LNCaP clone FGC (cell line): ENCODE measurements around the gene RALGAPA2.

Experiments used
- DNase-seq: peaks from one replicate; pipeline ENCODE4 v3.0.0-alpha.2; 2011; ENCODE audit warnings: low read depth
- H3K4me3 ChIP-seq: 2 replicates; pipeline ENCODE4 v1.5.1; 2011; ENCODE audit warnings: mild to moderate bottlenecking, low read depth, low read length, control low read depth
- TF ChIP-seq, protein P1 (sequence below): IDR thresholded peaks from 2 replicates; pipeline ENCODE4 v1.5.1; 2012; ENCODE audit warnings: mild to moderate bottlenecking; ENCODE audit not compliant: control insufficient read depth, insufficient read depth; ENCODE audit errors: extremely low read depth

The RALGAPA2 gene

GRCh38 chr20:20606050-20606449, 106.4 kb downstream of the RALGAPA2 start:
- TF ChIP-seq, protein P1, sequence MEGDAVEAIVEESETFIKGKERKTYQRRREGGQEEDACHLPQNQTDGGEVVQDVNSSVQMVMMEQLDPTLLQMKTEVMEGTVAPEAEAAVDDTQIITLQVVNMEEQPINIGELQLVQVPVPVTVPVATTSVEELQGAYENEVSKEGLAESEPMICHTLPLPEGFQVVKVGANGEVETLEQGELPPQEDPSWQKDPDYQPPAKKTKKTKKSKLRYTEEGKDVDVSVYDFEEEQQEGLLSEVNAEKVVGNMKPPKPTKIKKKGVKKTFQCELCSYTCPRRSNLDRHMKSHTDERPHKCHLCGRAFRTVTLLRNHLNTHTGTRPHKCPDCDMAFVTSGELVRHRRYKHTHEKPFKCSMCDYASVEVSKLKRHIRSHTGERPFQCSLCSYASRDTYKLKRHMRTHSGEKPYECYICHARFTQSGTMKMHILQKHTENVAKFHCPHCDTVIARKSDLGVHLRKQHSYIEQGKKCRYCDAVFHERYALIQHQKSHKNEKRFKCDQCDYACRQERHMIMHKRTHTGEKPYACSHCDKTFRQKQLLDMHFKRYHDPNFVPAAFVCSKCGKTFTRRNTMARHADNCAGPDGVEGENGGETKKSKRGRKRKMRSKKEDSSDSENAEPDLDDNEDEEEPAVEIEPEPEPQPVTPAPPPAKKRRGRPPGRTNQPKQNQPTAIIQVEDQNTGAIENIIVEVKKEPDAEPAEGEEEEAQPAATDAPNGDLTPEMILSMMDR = no peak
- no peak for DNase-seq
- no peak overlapping the region for H3K4me3 ChIP-seq

DNA sequence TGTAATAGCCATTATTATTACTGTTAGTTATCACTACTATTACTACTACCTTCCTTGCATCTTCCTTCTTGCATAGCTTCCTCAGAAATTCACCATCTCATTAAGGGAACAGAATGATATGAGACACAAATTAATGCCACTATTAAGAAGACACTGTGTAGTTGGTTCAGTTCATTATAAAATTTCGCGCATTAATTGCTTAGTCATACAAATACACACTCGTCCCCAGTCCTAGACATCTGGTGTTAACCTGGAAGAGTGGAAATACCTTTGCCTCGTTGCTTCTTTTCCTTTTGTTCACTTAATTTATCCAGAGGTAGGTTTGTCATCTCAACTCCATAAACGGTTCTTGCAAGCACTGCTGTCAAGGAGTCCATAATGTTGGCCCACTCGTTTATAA, 107.5 kb downstream of the RALGAPA2 start:
- TF ChIP-seq, protein P1 = no peak
- no peak overlapping the region for H3K4me3 ChIP-seq
- no peak for DNase-seq

DNA sequence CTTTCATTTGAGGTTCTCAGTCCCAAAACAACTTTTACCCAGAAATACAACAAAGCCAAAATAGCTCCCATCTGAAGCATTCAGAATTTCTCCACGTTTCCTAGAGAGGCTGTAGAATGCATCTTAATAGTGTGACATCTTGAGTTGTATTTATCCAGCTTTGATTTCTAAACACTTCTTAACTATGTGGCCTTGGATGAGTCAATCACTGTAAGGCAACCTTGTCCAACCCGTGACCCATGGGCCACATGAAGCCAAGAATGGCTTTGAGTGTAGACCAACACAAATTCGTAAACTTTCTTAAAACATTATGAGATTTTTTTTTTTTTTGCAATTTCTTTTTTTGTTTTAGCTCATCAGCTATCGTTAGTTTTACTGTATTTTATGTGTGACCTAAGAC, 108.1 kb downstream of the RALGAPA2 start:
- TF ChIP-seq, protein P1 = no peak
- DNase-seq = no peak

GRCh38 chr20:20603339-20603990, 109.0 kb downstream of the RALGAPA2 start:
- no peak overlapping the region for H3K4me3 ChIP-seq
- no peak for DNase-seq
- TF ChIP-seq, protein P1 = no peak

More for the DNA sequence above, 108.1 kb downstream of the RALGAPA2 start:
- no peak overlapping the region for H3K4me3 ChIP-seq

DNA sequence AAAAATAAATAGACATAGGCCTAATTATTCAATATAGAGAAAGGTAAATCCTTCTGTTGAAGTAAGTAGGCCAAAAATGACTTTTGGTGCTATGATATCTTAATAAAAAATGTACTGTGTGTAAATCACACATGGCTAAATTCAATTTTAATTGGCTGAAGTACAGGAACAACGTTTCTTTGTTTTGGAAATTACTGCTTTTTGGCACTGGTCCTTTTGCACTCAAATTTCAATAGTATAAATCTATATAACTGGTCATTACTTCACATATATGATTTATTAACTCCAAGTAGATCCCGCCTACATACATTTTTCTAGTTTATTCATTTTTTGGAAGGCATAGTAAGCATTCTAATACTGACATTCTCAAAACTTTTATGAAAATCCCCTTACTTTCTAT, 114.5 kb downstream of the RALGAPA2 start:
- no peak for DNase-seq
- TF ChIP-seq, protein P1 = no peak
- H3K4me3 ChIP-seq = no peak overlapping the region

GRCh38 chr20:20594171-20594530, 118.3 kb downstream of the RALGAPA2 start:
- TF ChIP-seq, protein P1 = peak; percentile 33
- DNase-seq = no peak
- H3K4me3 ChIP-seq = no peak overlapping the region
